Mesenteric fat pad (tissue), 1 donor: ENCODE measurements around the gene NKPD1. TPM values are rescaled to one million over a fixed set of nuclear protein-coding genes. Genes with fewer than 3 reads are reported as not detected.

Experiments used
- DNase-seq: peaks from one replicate; pipeline ENCODE4 v3.0.0-alpha.2; 2020; ENCODE audit warnings: low spot score
- total RNA-seq: library from RNA; stranded (reverse); fragmentation: NEBNext Ultra II Directional; extraction: Animal tissue kit (Norgen Biotek cat#: 25700); gene quantifications from one replicate; pipeline ENCODE4 v1.2.1, GENCODE V29; 2021
- donor health status: DM: yes; HTN: yes; CAD: no.

The NKPD1 gene
- total RNA-seq, 1 donor from 2014 or later, result not detected

- DNase-seq, result no peak
Observed at GRCh38 chr19:45175515-45176345, 14.9 kb upstream of the NKPD1 start.

GRCh38 chr19:45173816-45174215 lies 13.0 kb upstream of the NKPD1 start:
- DNase-seq, result no peak

- no peak for DNase-seq
Observed at GRCh38 chr19:45172611-45173208, 11.9 kb upstream of the NKPD1 start.

- no peak for DNase-seq
Observed at GRCh38 chr19:45172173-45172572, 11.4 kb upstream of the NKPD1 start.

- DNase-seq, result no peak
Observed at GRCh38 chr19:45171211-45171623, 10.4 kb upstream of the NKPD1 start.

GRCh38 chr19:45170146-45171106 lies 9.6 kb upstream of the NKPD1 start:
- no peak for DNase-seq

GRCh38 chr19:45169602-45170001 lies 8.8 kb upstream of the NKPD1 start:
- no peak for DNase-seq

- no peak for DNase-seq
Observed at GRCh38 chr19:45168767-45169351, 8.1 kb upstream of the NKPD1 start.

GRCh38 chr19:45166723-45167252 lies 6.0 kb upstream of the NKPD1 start:
- DNase-seq, result no peak

GRCh38 chr19:45164577-45165335 lies 4.0 kb upstream of the NKPD1 start:
- DNase-seq, result no peak

- no peak for DNase-seq
Observed at GRCh38 chr19:45163751-45164460, 3.1 kb upstream of the NKPD1 start.

- no peak for DNase-seq
Observed at GRCh38 chr19:45163156-45163555, 2.4 kb upstream of the NKPD1 start.

GRCh38 chr19:45162608-45163143 lies 1.9 kb upstream of the NKPD1 start:
- DNase-seq, result no peak

GRCh38 chr19:45161738-45162607 lies 1.2 kb upstream of the NKPD1 start:
- no peak for DNase-seq

GRCh38 chr19:45159971-45160324 lies 834 bp downstream of the NKPD1 start:
- no peak for DNase-seq

GRCh38 chr19:45159210-45159970 lies 1.4 kb downstream of the NKPD1 start:
- DNase-seq, result no peak

- DNase-seq, result no peak
Observed at GRCh38 chr19:45158503-45159209, 2.1 kb downstream of the NKPD1 start.
